ENCODE results near the gene RACGAP1.

RACGAP1 gene

DNA sequence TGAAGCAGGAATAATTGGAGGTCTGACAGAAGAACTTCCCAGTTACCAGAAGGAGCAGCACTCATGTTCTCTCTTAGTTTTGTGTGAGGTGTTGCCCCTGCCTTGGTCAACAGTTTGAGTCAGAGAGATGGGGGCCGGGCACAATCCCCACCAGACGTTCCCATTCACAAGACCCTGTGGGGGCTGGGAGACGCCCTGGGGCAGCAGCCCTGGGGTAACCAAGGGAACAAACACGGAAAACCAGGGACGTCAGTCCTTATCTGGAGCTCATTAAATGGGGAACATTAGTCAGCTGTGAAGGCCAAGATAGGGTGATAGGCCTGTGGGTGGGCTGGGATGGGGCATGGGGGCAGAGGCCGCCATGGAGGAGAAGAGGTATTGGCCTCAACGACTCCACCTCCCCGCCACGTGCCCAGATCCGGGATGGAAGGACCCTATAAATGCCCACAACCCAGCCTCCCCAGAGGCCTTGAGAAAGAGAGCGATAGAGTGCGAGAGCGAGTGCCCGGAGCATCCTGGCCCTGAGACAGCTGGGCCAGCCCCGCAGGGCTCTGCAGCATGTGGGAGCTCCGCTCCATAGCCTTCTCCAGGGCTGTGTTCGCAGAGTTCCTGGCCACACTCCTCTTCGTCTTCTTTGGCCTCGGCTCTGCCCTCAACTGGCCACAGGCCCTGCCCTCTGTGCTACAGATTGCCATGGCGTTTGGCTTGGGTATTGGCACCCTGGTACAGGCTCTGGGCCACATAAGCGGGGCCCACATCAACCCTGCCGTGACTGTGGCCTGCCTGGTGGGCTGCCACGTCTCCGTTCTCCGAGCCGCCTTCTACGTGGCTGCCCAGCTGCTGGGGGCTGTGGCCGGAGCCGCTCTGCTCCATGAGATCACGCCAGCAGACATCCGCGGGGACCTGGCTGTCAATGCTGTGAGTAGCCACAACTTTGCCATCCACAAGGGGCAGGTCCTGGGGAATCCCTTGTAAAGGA, 74.7 kb downstream of the RACGAP1 start, which contains the start of gene AQP2:
Gene AQP2 (plus strand): TSS at position 465 of the 979 bp plus-strand sequence. CDS start 94 bp downstream, at position 559.
- peaks cover 2% of the 10 kb centered on the region for H3K4me1 ChIP-seq (ENCODE audit: control insufficient read depth, insufficient read depth, low read length)
- H3K27ac ChIP-seq (ENCODE audit: low read depth, low read length): no peak within 1 kb of the TSS
- no peaks in the 10 kb centered on the region for H3K36me3 ChIP-seq (ENCODE audit: control insufficient read depth, insufficient read depth, low read length)
- H3K27me3 ChIP-seq (ENCODE audit: control insufficient read depth, insufficient read depth, low read length): peaks cover 12% of the 10 kb centered on the region
- no peak within 1 kb of the TSS for H3K4me3 ChIP-seq (ENCODE audit: low read length)
- H3K9ac ChIP-seq (ENCODE audit: low read length): no peak within 1 kb of the TSS

DNA sequence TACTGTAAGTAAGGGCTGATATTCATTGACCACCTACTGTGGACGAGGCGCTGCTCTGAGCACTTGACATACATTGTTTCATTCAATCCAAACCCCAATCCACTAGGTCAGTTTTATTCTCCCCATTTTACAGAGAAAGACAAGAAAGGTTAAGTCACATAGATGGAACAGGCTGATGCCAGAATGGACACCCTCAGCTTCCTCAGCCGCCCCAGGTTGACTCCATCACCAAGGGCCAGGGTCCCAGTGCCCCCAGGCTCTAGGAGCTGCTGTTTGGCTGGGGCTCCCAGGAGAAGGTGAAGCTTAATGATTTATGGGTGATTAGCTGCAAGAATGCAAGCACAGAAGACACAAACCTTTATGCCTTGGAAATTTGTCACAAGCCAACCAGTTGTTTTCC, 75.4 kb downstream of the RACGAP1 start:
- no peaks in the 10 kb centered on the region for H3K36me3 ChIP-seq (ENCODE audit: control insufficient read depth, insufficient read depth, low read length)
- H3K9ac ChIP-seq (ENCODE audit: low read length): no peak overlapping the region
- H3K27me3 ChIP-seq (ENCODE audit: control insufficient read depth, insufficient read depth, low read length): peaks cover 6% of the 10 kb centered on the region
- H3K4me3 ChIP-seq (ENCODE audit: low read length): no peak overlapping the region
- H3K27ac ChIP-seq (ENCODE audit: low read depth, low read length): no peak overlapping the region
- peaks cover 2% of the 10 kb centered on the region for H3K4me1 ChIP-seq (ENCODE audit: control insufficient read depth, insufficient read depth, low read length)

DNA sequence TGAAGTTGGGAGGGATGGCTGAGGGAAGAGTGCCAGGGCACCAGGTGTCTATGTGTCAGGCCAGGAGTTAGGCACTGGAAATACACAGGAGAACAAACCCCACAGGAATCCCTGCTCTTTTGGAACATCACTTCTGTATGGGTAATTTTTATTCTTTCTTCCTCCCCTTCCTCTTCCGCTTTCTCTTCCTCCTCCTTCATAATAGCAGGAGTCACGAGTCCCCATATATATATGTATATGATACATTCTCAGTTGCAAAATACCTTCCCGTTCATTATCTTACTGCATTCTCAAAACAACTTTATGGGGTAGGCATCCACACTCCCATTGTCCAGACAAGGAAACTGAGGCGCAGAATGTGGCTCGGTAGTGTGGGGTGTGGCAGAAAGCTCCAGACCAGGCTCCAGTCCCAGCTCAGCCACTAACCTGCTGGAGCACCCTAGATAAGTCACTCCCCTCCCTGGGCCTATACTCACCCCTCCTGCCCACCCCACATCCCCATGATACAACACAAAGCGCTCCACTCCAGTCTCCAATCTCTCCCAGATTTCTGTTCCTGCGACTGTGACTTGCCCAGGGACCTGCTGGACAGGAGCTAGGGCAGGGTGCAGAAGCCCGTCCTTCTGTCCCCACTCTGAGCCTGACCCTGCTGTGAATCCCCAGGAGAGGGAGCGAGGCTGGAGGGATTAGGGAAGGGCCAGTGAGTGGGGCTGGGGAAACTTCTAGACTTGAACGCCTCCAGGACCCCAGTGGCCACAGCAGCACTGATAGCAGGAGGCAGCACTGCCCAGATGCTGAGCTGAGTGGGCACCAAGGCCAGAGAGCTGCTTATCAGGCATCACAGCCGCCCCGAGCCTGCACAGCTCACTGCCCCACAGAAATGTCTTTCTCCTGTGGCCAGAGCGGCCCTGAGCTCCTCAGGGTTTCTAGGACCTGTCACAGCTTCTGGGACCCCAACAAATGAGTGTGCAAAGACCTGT, 76.1 kb downstream of the RACGAP1 start:
- H3K9ac ChIP-seq (ENCODE audit: low read length): no peak overlapping the region
- H3K27me3 ChIP-seq (ENCODE audit: control insufficient read depth, insufficient read depth, low read length): no peaks in the 10 kb centered on the region
- no peak overlapping the region for H3K27ac ChIP-seq (ENCODE audit: low read depth, low read length)
- H3K36me3 ChIP-seq (ENCODE audit: control insufficient read depth, insufficient read depth, low read length): no peaks in the 10 kb centered on the region
- no peak overlapping the region for H3K4me3 ChIP-seq (ENCODE audit: low read length)
- peaks cover 2% of the 10 kb centered on the region for H3K4me1 ChIP-seq (ENCODE audit: control insufficient read depth, insufficient read depth, low read length)

DNA sequence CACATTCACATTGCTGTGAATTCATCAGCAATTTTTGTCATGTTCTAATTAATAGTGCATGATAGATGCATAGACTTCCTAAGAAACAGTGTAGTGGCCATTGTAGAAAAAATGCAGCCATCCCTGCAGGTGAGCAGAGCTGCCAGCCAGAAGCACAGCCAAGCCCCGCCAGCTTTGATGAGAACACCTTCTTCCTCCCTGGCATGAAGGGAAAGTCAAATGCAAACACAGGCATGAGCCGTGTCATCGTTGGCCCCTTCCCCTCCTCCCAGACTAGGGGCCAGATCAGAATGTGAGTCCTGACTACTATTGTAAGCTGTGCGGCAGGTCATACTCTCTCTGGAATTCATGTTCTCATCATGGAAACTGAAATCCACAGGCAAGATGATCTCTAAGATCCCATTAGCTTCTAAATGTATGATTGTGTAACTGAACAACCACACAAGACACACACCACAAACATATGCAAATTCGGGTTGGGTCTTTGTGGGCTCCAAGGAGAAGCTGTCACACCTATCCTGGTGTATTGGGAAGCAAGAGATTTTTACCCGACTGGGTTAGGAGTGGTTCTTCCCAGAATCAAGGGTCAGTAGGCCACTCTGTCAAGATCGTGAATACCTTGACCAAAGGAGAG, 77.6 kb downstream of the RACGAP1 start:
- H3K27me3 ChIP-seq (ENCODE audit: control insufficient read depth, insufficient read depth, low read length): no peaks in the 10 kb centered on the region
- H3K4me3 ChIP-seq (ENCODE audit: low read length): no peak overlapping the region
- no peak overlapping the region for H3K27ac ChIP-seq (ENCODE audit: low read depth, low read length)

DNA sequence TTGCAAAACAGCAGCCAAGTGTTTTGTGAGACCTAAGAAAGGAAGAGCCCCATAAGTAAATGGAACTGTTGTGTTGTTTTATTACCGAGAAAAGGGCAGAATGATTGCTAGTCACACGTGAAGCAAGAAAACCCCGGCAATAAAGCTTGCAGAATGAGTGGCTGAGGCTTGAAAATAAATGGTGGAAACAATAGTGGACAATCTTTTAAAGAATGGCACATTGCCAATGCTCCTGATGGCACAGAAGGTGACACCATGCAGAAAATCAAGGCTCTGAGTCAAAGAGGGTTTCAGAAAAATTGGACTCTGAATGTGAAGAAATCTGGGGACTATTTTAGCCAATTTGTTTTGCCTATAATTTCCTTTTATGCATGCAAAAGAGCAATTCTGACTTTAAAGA, 78.8 kb downstream of the RACGAP1 start:
- Histone ChIP-seq H3K4me1 (ENCODE audit: control insufficient read depth, insufficient read depth, low read length) (peaks cover 2% of the 10 kb centered on the region), H3K9ac (ENCODE audit: low read length) (no peak overlapping the region), H3K36me3 (ENCODE audit: control insufficient read depth, insufficient read depth, low read length) (no peaks in the 10 kb centered on the region), H3K27me3 (ENCODE audit: control insufficient read depth, insufficient read depth, low read length) (no peaks in the 10 kb centered on the region), H3K27ac (ENCODE audit: low read depth, low read length) (no peak overlapping the region), H3K4me3 (ENCODE audit: low read length) (no peak overlapping the region)

More for the DNA sequence above, 77.6 kb downstream of the RACGAP1 start:
- no peaks in the 10 kb centered on the region for H3K36me3 ChIP-seq (ENCODE audit: control insufficient read depth, insufficient read depth, low read length)
- H3K4me1 ChIP-seq (ENCODE audit: control insufficient read depth, insufficient read depth, low read length): peaks cover 2% of the 10 kb centered on the region
- no peak overlapping the region for H3K9ac ChIP-seq (ENCODE audit: low read length)

DNA sequence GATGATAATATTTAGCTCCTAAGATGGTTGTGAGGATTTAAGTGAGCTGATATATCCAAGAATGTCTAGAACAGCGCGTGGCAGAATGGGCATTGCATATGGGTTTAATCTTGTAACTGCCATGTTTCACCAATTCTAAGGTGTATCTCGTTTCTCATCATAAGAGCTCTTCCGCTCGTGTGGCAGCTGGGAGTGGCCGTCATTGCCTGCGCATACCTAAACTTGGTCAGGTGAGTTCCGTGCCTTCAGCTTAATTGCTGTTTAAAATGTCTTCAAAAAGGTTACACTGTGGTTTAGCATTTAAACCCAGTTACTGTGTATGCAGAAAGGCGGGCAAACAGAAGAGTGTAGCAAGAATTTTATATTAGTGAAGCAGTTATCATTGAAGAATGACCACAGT, 79.2 kb downstream of the RACGAP1 start:
- Histone ChIP-seq H3K27ac (ENCODE audit: low read depth, low read length) (no peak overlapping the region), H3K4me1 (ENCODE audit: control insufficient read depth, insufficient read depth, low read length) (peaks cover 2% of the 10 kb centered on the region), H3K36me3 (ENCODE audit: control insufficient read depth, insufficient read depth, low read length) (no peaks in the 10 kb centered on the region), H3K9ac (ENCODE audit: low read length) (no peak overlapping the region), H3K27me3 (ENCODE audit: control insufficient read depth, insufficient read depth, low read length) (no peaks in the 10 kb centered on the region), H3K4me3 (ENCODE audit: low read length) (no peak overlapping the region)

DNA sequence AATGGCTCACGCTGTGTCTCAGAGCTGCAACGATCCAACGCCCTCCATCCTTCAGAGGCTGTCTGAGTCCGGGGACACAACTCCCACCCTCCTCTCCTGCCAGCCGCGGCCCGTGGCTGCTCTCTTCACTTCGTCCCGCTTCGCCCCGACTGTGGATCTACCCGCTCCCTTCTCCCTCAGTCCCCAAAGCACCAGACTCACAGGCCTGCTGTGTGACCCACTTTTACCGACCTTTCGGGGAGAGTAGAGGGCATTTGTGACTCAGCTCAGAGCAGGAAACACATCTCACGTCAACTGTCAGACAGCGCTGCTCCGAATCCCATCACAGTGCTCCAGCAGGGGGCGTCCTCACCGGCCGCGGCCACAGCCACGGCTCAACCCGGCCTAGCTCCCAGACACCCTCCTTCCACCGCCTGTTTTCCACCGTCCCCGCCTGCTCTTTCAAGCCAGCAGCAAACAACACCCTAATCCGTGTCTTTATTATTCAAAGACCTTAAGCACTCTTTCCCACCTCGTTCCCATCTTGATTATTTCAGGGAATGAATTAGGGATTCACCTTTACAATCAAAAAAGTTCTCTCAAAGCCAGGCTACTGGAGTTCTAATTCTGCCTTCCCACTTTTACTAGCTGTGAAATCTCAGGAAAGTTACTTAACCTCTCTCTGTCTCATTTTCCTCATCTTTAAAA, 79.8 kb downstream of the RACGAP1 start:
- H3K27me3 ChIP-seq (ENCODE audit: control insufficient read depth, insufficient read depth, low read length): no peaks in the 10 kb centered on the region
- no peaks in the 10 kb centered on the region for H3K36me3 ChIP-seq (ENCODE audit: control insufficient read depth, insufficient read depth, low read length)
- H3K4me3 ChIP-seq (ENCODE audit: low read length): peak overlapping the region; percentile 45
- peaks cover 2% of the 10 kb centered on the region for H3K4me1 ChIP-seq (ENCODE audit: control insufficient read depth, insufficient read depth, low read length)
- no peak overlapping the region for H3K27ac ChIP-seq (ENCODE audit: low read depth, low read length)
- no peak overlapping the region for H3K9ac ChIP-seq (ENCODE audit: low read length)

DNA sequence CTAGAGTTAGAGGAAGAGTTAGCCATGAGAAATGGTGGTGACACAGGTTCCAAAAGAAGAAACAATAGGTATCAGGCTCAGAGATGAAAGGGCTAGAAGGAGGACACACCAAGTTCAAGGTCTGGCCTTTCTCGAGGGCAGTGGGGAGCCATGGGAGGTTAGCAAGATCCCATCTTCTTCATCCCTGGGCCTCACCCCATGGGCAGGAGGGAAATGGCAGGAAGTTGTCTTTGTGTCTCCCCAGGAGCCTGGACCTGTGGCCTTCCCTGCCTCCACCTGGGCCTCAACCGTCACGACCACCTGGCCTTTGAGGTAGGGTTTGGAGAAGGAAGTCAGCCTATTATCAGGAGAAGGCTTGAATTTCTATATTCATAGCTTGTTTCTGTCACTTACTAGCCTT, 80.6 kb downstream of the RACGAP1 start:
- Histone ChIP-seq H3K36me3 (ENCODE audit: control insufficient read depth, insufficient read depth, low read length) (no peaks in the 10 kb centered on the region), H3K4me3 (ENCODE audit: low read length) (no peak overlapping the region), H3K27ac (ENCODE audit: low read depth, low read length) (no peak overlapping the region), H3K4me1 (ENCODE audit: control insufficient read depth, insufficient read depth, low read length) (peaks cover 2% of the 10 kb centered on the region), H3K27me3 (ENCODE audit: control insufficient read depth, insufficient read depth, low read length) (no peaks in the 10 kb centered on the region), H3K9ac (ENCODE audit: low read length) (no peak overlapping the region)

DNA sequence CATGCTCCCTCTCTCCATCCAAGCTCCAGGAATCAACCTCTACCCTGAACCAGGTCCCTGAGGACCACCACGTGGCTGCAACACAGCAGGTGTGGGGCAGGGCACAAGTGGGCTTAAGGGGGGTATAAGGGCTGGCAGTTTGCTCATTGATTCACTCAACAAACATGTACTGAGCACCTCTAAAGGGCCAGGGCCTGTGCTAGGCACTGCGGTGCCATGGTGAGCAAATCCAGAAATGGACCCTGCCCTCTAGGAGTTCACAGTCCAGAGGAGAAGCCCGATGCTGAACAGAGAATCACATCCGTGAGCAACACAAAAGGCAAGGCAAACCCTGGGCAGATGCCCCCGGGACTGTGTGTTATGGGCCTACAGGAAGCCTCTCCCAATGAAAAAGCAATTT, 81.2 kb downstream of the RACGAP1 start:
- H3K4me1 ChIP-seq (ENCODE audit: control insufficient read depth, insufficient read depth, low read length): peaks cover 2% of the 10 kb centered on the region
- H3K27me3 ChIP-seq (ENCODE audit: control insufficient read depth, insufficient read depth, low read length): no peaks in the 10 kb centered on the region
- no peak overlapping the region for H3K4me3 ChIP-seq (ENCODE audit: low read length)
- no peak overlapping the region for H3K9ac ChIP-seq (ENCODE audit: low read length)
- no peaks in the 10 kb centered on the region for H3K36me3 ChIP-seq (ENCODE audit: control insufficient read depth, insufficient read depth, low read length)
- no peak overlapping the region for H3K27ac ChIP-seq (ENCODE audit: low read depth, low read length)

DNA sequence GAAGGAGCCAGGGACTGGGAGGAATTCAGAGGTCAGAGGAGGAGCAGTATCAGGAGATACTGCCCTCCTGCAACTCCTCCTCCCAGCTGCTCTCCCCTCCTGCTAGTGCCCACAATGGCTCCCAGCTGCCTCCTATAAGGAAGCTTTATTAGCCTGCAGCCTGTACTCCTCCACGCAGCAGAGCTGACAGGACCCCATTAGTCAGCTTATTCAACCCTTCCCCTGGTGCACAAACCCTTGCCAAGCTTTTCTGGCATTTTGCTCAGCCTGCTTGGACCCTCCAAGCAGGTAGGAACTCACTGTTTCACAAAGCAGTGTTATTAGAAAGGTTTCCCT, 81.7 kb downstream of the RACGAP1 start:
- Histone ChIP-seq H3K9ac (ENCODE audit: low read length) (no peak overlapping the region), H3K27ac (ENCODE audit: low read depth, low read length) (no peak overlapping the region), H3K4me1 (ENCODE audit: control insufficient read depth, insufficient read depth, low read length) (peaks cover 2% of the 10 kb centered on the region), H3K27me3 (ENCODE audit: control insufficient read depth, insufficient read depth, low read length) (no peaks in the 10 kb centered on the region), H3K4me3 (ENCODE audit: low read length) (no peak overlapping the region), H3K36me3 (ENCODE audit: control insufficient read depth, insufficient read depth, low read length) (no peaks in the 10 kb centered on the region)

DNA sequence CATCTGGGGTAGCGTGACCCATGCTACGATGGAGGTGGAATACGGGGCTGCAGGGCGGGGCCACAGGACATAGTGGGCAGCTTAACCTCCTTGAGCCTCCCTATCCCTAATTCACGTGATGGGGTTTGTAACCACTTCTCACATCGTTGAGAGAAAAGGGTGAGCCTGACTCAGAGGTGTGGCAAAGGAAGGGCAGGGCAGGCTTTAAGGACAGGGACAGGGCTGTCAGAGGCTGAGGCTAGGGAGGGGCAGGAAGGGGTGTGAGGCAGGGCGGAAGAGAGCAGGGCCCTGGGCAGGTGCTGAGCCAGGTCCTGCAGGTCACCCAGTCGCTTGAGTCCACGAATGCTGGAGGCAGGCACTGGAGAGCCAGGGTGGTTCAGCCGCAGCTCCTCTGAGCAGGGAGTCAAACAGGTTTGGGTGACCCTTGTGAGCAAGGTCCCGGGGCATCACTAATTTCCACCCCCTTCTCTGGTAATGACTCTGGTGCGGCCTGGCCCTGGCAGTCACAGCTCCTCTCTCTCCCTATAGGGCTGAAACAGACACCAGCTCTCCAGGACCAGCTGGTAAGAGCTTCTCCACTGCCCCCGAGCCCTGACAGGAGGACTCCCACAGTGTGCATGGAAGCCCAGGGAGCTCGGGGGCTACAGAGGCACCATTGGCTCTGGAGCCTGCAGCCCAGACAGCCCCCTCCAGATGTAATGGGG, 82.2 kb downstream of the RACGAP1 start:
- Histone ChIP-seq H3K4me3 (ENCODE audit: low read length) (no peak overlapping the region), H3K27me3 (ENCODE audit: control insufficient read depth, insufficient read depth, low read length) (no peaks in the 10 kb centered on the region), H3K4me1 (ENCODE audit: control insufficient read depth, insufficient read depth, low read length) (peaks cover 2% of the 10 kb centered on the region), H3K27ac (ENCODE audit: low read depth, low read length) (no peak overlapping the region), H3K9ac (ENCODE audit: low read length) (no peak overlapping the region), H3K36me3 (ENCODE audit: control insufficient read depth, insufficient read depth, low read length) (no peaks in the 10 kb centered on the region)
